Right lobe of liver (tissue), 6 donors: ENCODE results near the gene CRYL1. TPM values are rescaled to one million over a fixed set of nuclear protein-coding genes. Genes with fewer than 3 reads are reported as not detected.

Experiments
- ATAC-seq, 4 donors: fragments of 200-7000 bp; cut with Tn5 transposase; one replicate each; pipeline ENCODE4 v1.9.1; 2020; ENCODE audit warnings: mild to moderate bottlenecking in 4 of 4, moderate library complexity in 4 of 4
- DNase-seq, 3 donors: peaks; one replicate each; pipeline ENCODE4 v3.0.0-alpha.2; 2020
- H3K27ac ChIP-seq, 3 donors: fragments of 200-600 bp; one replicate each; pipeline ENCODE4 v1.8.0; 2022
- H3K27me3 ChIP-seq, 2 donors: fragments of 200-600 bp; one replicate each; pipeline ENCODE4 v1.8.0; 2022
- H3K36me3 ChIP-seq, 4 donors: fragments of 200-600 bp; sonication (generic) in 1 of 4; one replicate each; pipeline versions ENCODE4 v1.5.1 to v1.8.0; 2017 to 2022; ENCODE audit warnings: control low read depth in 1 of 4
- H3K4me1 ChIP-seq, 4 donors: fragments of 200-600 bp; sonication (generic) in 1 of 4; one replicate each; pipeline versions ENCODE4 v1.5.1 to v1.8.0; 2017 to 2022; ENCODE audit warnings: control low read depth in 1 of 4
- H3K4me3 ChIP-seq, 3 donors: fragments of 200-600 bp; one replicate each; pipeline ENCODE4 v1.8.0; 2022
- H3K9me3 ChIP-seq, 4 donors: fragments of 200-600 bp; sonication (generic) in 1 of 4; one replicate each; pipeline versions ENCODE4 v1.5.1 to v1.8.0; 2017 to 2022; ENCODE audit warnings: control low read depth in 1 of 4
- POLR2A ChIP-seq: fragments of 450-650 bp; IDR thresholded peaks from one replicate; pipeline ENCODE4 v1.6.1; 2017; ENCODE audit warnings: antibody characterized with exemption, mild to moderate bottlenecking
- WGBS: methylation state at CpG from one replicate; pipeline ENCODE4 v1.1.6; 2018; ENCODE audit warnings: low coverage, low lambda C conversion rate; ENCODE audit not compliant: insufficient coverage; ENCODE audit errors: missing lambda C conversion rate; 5-methylcytosine and 5-hydroxymethylcytosine counted together
- intact Hi-C, 2 donors: fragments of 100-400 bp; cut with DNase I; formaldehyde crosslinking; loops; one replicate each; pipeline versions ENCODE4 v1.11.2 to v1.14.1; 2022
- total RNA-seq, 6 experiments: library from RNA; depleted of rRNA in 2 of 6; stranded (reverse); fragments of >200 nt in 2 of 6; fragmentation: NEBNext Ultra II Directional in 3 of 6; extraction: Animal tissue kit (Norgen Biotek cat#: 25700) in 3 of 6; gene quantifications; one replicate each; pipeline versions ENCODE4 v1.1.0 to v1.2.4, GENCODE V29; 2016 to 2023
- TF ChIP-seq, protein P1 (sequence below), 4 donors: fragments of 200-600 bp in 3 of 4; fragments of 450-650 bp in 1 of 4; IDR thresholded peaks; one replicate each; pipeline versions ENCODE4 v1.5.1 to v1.8.0; 2016 to 2022; ENCODE audit warnings: antibody characterized with exemption in 4 of 4, mild to moderate bottlenecking in 2 of 4
- donor health status: DM: no; HTN: yes; CAD: no.
- donor health status: DM: no; HTN: no; CAD: no.
- donor health status: DM: no; HTN: no; CAD: no.
- donor health status: DM: no; HTN: yes; CAD: no.
- donor health status: DM: no; HTN: yes; CAD: no.

CRYL1 gene
- total RNA-seq, 6 experiments from 2014 or later = 111 to 185 (median 151) TPM

GRCh38 chr13:20395061-20395916, 130.4 kb downstream of the CRYL1 start:
- H3K36me3 ChIP-seq = no peaks in the 10 kb centered on the region
- no peaks in the 10 kb centered on the region for H3K9me3 ChIP-seq
- WGBS = 88% methylated on average over 22 of the region's 26 CpGs
- H3K4me3 ChIP-seq = no peak overlapping the region
- intact Hi-C loops = no loop called here
- ATAC-seq = no peak
- no peaks in the 10 kb centered on the region for H3K27me3 ChIP-seq
- no peak overlapping the region for H3K27ac ChIP-seq
- H3K4me1 ChIP-seq = no peaks in the 10 kb centered on the region
- no peak for DNase-seq
- TF ChIP-seq POLR2A = no peak
- TF ChIP-seq, protein P1, sequence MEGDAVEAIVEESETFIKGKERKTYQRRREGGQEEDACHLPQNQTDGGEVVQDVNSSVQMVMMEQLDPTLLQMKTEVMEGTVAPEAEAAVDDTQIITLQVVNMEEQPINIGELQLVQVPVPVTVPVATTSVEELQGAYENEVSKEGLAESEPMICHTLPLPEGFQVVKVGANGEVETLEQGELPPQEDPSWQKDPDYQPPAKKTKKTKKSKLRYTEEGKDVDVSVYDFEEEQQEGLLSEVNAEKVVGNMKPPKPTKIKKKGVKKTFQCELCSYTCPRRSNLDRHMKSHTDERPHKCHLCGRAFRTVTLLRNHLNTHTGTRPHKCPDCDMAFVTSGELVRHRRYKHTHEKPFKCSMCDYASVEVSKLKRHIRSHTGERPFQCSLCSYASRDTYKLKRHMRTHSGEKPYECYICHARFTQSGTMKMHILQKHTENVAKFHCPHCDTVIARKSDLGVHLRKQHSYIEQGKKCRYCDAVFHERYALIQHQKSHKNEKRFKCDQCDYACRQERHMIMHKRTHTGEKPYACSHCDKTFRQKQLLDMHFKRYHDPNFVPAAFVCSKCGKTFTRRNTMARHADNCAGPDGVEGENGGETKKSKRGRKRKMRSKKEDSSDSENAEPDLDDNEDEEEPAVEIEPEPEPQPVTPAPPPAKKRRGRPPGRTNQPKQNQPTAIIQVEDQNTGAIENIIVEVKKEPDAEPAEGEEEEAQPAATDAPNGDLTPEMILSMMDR (IDR thresholded peaks at IDR 0.05) = no peak

GRCh38 chr13:20394506-20394905, 131.2 kb downstream of the CRYL1 start:
- DNase-seq (no peak), ATAC-seq (no peak)
- 87% methylated on average over 10 of the region's 30 CpGs for WGBS
- H3K36me3 ChIP-seq = no peaks in the 10 kb centered on the region
- no peaks in the 10 kb centered on the region for H3K4me1 ChIP-seq
- H3K27ac ChIP-seq = no peak overlapping the region
- TF ChIP-seq, protein P1 (IDR thresholded peaks at IDR 0.05) = no peak
- no peak for TF ChIP-seq POLR2A
- intact Hi-C loops = no loop called here
- no peaks in the 10 kb centered on the region for H3K9me3 ChIP-seq
- no peak overlapping the region for H3K4me3 ChIP-seq
- H3K27me3 ChIP-seq = no peaks in the 10 kb centered on the region

DNA sequence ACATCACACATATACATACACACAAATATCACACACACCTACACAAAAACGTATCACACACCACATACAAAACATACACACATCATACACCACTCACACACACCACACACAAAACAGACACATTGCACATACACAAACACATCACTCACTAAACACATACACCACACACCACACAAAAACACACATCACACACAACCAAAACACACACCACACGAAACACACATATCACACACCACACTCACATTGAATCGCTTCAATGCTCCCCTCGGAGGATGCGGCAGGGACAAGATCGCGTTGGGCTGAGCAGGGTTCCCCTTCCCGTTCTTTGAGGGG, 131.5 kb downstream of the CRYL1 start:
- no peaks in the 10 kb centered on the region for H3K4me1 ChIP-seq
- H3K4me3 ChIP-seq = no peak overlapping the region
- intact Hi-C loops = no loop called here
- TF ChIP-seq, protein P1 (IDR thresholded peaks at IDR 0.05) = no peak
- TF ChIP-seq POLR2A = no peak
- ATAC-seq (no peak), DNase-seq (no peak)
- WGBS = 89% methylated on average over 8 of the region's 8 CpGs
- no peaks in the 10 kb centered on the region for H3K9me3 ChIP-seq
- no peaks in the 10 kb centered on the region for H3K36me3 ChIP-seq
- no peaks in the 10 kb centered on the region for H3K27me3 ChIP-seq
- no peak overlapping the region for H3K27ac ChIP-seq

DNA sequence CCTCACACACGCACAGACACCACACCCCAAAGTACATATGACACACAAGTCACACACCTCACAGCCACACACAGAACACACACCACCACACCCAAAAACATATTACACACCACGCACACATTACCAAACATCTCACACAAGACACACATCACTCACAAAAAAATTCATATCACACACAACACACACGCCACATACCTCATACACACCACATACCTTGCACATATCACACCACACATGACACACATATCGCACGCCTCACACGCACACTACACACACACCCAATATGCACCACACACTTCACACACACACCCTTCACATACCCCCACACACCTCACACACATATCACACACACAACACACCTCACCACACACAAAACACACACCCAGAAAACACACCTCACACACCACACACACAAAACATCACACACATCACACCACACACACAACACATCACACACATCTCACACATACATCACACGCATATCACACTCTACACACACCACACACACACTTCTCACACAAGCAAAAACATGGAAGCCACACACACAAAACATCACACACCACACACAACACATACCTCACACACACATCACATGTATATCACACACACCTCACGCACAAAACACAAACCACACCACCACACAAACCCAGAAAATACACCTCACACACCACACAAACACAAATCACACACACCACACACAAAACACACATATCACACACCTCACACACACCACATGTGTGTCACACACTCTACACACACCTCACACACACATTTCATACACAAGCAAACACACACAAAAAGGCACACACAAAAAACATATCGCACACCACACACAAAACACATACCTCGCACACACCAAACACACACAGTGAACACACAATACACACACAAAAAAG, 132.1 kb downstream of the CRYL1 start:
- no peak overlapping the region for H3K27ac ChIP-seq
- intact Hi-C loops = no loop called here
- no peaks in the 10 kb centered on the region for H3K27me3 ChIP-seq
- no peaks in the 10 kb centered on the region for H3K36me3 ChIP-seq
- TF ChIP-seq, protein P1 (IDR thresholded peaks at IDR 0.05) = no peak
- no peak for TF ChIP-seq POLR2A
- no peak for ATAC-seq
- DNase-seq = no peak
- H3K4me1 ChIP-seq = no peaks in the 10 kb centered on the region
- no peaks in the 10 kb centered on the region for H3K9me3 ChIP-seq
- WGBS = 95% methylated on average over 10 of the region's 10 CpGs
- no peak overlapping the region for H3K4me3 ChIP-seq
